BLaER1 (cell line): ENCODE results near the gene PDE6A.

Source experiments
- H3K27ac ChIP-seq: shearing (Covaris generic); formaldehyde crosslinking; 2 replicates; pipeline ENCODE4 v1.8.1; 2022
- H3K27me3 ChIP-seq: shearing (Covaris generic); formaldehyde crosslinking; 2 replicates; pipeline ENCODE4 v1.8.1; 2022
- H3K36me3 ChIP-seq: shearing (Covaris generic); formaldehyde crosslinking; 2 replicates; pipeline ENCODE4 v1.8.1; 2022
- H3K4me1 ChIP-seq: shearing (Covaris generic); formaldehyde crosslinking; 2 replicates; pipeline ENCODE4 v1.8.1; 2022
- H3K4me2 ChIP-seq: shearing (Covaris generic); formaldehyde crosslinking; 2 replicates; pipeline ENCODE4 v1.8.1; 2022
- H3K4me3 ChIP-seq: shearing (Covaris generic); formaldehyde crosslinking; 2 replicates; pipeline ENCODE4 v1.8.1; 2022
- H3K9ac ChIP-seq: shearing (Covaris generic); formaldehyde crosslinking; 2 replicates; pipeline ENCODE4 v1.8.1; 2022
- H3K9me3 ChIP-seq: shearing (Covaris generic); formaldehyde crosslinking; 2 replicates; pipeline ENCODE4 v1.8.1; 2022
- H4K20me1 ChIP-seq: shearing (Covaris generic); formaldehyde crosslinking; 2 replicates; pipeline ENCODE4 v1.8.1; 2022
- Cebpa-rat ChIP-seq: shearing (Covaris generic); IDR thresholded peaks from 2 replicates; pipeline ENCODE4 v1.8.1; 2022

The PDE6A gene

GRCh38 chr5:149939546-149939945 is 5.0 kb downstream of the PDE6A start:
- Histone ChIP-seq H3K27me3 (no peaks in the 10 kb centered on the region), H3K27ac (no peak overlapping the region), H3K4me1 (peaks cover 8% of the 10 kb centered on the region), H3K4me2 (no peak overlapping the region), H3K36me3 (no peaks in the 10 kb centered on the region), H3K9ac (no peak overlapping the region), H3K9me3 (no peaks in the 10 kb centered on the region), H3K4me3 (no peak overlapping the region), H4K20me1 (no peaks in the 10 kb centered on the region)
- TF ChIP-seq Cebpa-rat = no peak

DNA sequence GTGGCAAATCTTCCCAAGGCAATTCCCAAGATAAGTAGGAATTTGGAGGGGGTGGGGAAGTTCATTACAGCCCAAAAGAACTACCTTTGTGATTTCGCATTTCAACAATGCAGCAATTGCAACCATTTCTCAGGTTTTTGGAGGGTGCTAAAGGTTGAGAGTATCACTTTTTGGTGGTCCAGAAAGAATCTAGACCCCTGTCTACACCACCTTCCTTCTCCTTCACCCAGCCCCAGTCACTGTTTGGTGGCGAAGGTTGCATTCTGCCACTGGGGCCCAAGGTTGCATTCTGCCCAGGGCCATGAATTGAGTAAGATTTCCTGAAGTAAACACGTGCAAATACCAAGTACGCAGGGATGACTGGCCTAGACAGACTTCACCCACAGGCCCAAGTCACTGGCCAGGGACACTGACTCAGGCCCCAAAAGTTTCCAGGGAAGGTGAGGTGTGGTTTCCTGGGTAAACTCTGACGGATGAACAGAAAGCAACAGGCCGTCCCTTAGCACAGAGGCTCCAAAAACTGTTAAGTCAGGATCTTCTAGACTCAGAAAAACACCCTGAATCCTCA is 5.7 kb downstream of the PDE6A start:
- Histone ChIP-seq H3K27ac (no peak overlapping the region), H3K4me3 (no peak overlapping the region), H3K4me2 (no peak overlapping the region), H3K4me1 (peaks cover 8% of the 10 kb centered on the region), H3K9me3 (no peaks in the 10 kb centered on the region), H4K20me1 (no peaks in the 10 kb centered on the region), H3K27me3 (no peaks in the 10 kb centered on the region), H3K36me3 (no peaks in the 10 kb centered on the region), H3K9ac (no peak overlapping the region)
- no peak for TF ChIP-seq Cebpa-rat

- Histone ChIP-seq H3K36me3 (no peaks in the 10 kb centered on the region), H3K27ac (no peak overlapping the region), H3K4me1 (peaks cover 8% of the 10 kb centered on the region), H3K9ac (no peak overlapping the region), H3K9me3 (no peaks in the 10 kb centered on the region), H3K4me2 (no peak overlapping the region), H3K4me3 (no peak overlapping the region), H3K27me3 (no peaks in the 10 kb centered on the region), H4K20me1 (no peaks in the 10 kb centered on the region)
- TF ChIP-seq Cebpa-rat = no peak
These were observed 6.3 kb downstream of the PDE6A start for GRCh38 chr5:149938279-149938678.

GRCh38 chr5:149937610-149938009 is 7.0 kb downstream of the PDE6A start:
- Histone ChIP-seq H3K4me1 (peaks cover 8% of the 10 kb centered on the region), H3K27me3 (no peaks in the 10 kb centered on the region), H3K9me3 (no peaks in the 10 kb centered on the region), H4K20me1 (no peaks in the 10 kb centered on the region), H3K9ac (no peak overlapping the region), H3K27ac (no peak overlapping the region), H3K36me3 (no peaks in the 10 kb centered on the region), H3K4me3 (no peak overlapping the region), H3K4me2 (no peak overlapping the region)
- no peak for TF ChIP-seq Cebpa-rat

DNA sequence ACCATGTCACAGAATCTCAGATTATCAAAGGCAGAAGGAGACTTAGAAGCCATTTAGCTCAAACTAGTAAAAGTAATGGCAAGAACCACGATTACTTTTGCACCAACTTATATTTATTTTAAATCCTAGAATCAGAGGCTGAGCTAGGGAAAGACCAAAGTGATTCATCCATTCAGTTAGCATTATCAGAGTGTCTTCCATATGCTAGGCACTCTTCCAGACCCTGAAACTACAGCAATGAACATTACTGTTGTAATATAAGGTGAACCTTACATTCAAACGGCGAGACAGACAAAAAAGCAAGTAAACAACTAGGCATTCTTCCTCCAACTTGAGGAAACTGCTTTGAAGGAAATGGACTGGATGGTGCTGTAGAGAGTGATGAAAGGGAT is 7.9 kb downstream of the PDE6A start:
- no peak overlapping the region for H3K4me3 ChIP-seq
- no peaks in the 10 kb centered on the region for H3K27me3 ChIP-seq
- no peak overlapping the region for H3K27ac ChIP-seq
- no peak for TF ChIP-seq Cebpa-rat
- H3K4me2 ChIP-seq = no peak overlapping the region
- no peaks in the 10 kb centered on the region for H3K9me3 ChIP-seq
- H4K20me1 ChIP-seq = no peaks in the 10 kb centered on the region
- H3K36me3 ChIP-seq = no peaks in the 10 kb centered on the region
- peaks cover 8% of the 10 kb centered on the region for H3K4me1 ChIP-seq
- no peak overlapping the region for H3K9ac ChIP-seq

DNA sequence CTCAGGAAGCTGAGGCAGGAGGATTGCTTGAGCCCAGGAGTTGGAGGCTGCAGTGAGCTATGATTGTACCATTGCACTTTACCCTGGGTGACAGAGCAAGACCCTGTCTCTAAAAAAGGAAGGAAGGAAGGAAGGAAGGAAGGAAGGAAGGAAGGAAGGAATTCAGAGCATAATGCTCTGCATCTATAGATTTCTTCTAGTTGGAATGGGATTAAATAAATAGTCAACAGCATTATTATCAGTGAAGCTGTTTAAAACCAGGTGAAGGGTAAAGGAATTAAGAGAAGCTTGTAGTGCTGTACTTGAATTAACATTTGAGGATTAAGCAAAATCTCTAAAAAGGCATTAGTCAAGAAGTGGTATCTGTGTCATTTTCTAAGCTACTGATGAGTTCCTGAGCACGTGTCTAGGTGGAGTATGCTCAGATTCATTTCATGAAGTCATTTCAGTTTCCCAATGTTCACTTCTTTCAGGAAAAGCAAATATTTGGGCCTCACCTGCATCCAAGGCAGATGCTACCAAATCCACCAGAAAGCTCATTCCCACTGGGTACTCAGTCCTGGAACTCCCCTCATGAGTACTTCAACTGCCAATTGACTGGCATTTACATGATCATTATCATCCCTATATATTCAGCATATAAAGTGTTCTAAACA is 8.4 kb downstream of the PDE6A start:
- peaks cover 8% of the 10 kb centered on the region for H3K4me1 ChIP-seq

GRCh38 chr5:149935431-149935901 is 9.1 kb downstream of the PDE6A start:
- Histone ChIP-seq H4K20me1 (no peaks in the 10 kb centered on the region), H3K9me3 (no peaks in the 10 kb centered on the region), H3K4me2 (peak overlapping the region; percentile 27; the same call in 1 of the 2 replicates), H3K27me3 (no peaks in the 10 kb centered on the region), H3K4me1 (peaks cover 8% of the 10 kb centered on the region), H3K36me3 (no peaks in the 10 kb centered on the region), H3K27ac (no peak overlapping the region), H3K9ac (no peak overlapping the region), H3K4me3 (no peak overlapping the region)
- TF ChIP-seq Cebpa-rat = no peak

More for the DNA sequence above, 8.4 kb downstream of the PDE6A start:
- H3K9me3 ChIP-seq = no peaks in the 10 kb centered on the region
- H3K36me3 ChIP-seq = no peaks in the 10 kb centered on the region
- no peak overlapping the region for H3K4me3 ChIP-seq
- no peak overlapping the region for H3K27ac ChIP-seq
- H3K4me2 ChIP-seq = peak overlapping the region; percentile 27; the same call in 1 of the 2 replicates
- H3K9ac ChIP-seq = no peak overlapping the region
- H4K20me1 ChIP-seq = no peaks in the 10 kb centered on the region
- no peaks in the 10 kb centered on the region for H3K27me3 ChIP-seq
- TF ChIP-seq Cebpa-rat = no peak

DNA sequence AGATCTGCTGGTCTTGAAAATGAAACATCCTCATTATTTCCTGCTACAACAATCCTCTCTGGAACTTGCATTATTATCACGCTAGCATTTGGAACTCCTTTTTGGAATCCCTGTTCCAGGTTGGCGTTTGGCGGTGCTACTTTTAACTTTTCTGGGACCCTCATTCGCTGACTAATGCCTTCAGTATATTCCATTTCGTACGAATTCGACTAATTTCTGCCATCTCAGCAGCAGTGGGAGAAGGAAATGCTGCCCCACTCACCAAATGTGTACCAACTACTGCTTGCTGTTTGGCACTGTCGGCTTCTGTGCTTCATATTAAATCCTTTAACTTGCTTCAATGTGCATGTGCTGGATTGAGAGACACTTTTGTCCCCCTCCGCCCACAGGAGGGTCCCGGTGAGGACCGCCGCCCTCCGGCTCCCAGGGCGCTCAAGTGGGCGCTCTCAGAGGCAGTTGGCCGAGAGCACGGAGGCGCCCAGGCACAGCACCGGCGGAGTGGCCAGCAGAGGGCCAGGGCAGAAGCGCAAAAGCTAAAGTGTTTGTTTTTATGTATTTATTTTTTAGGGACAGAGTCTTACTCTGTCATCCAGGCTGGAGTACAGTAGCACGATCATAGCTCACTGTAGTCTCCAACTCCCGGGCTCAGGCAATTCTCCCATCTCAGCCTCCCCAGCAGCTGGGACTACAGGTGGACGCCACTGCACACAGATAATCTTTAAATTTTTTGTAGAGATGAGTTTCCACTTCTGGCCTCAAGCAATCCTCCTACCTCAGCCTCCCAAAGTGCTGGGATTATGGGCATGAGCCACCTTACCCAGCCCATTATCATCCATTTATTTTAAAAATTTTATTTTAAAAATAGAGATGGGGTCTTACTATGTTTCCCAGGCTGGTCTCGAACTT is 11.9 kb downstream of the PDE6A start:
- Histone ChIP-seq H3K4me1 (peaks cover 8% of the 10 kb centered on the region), H3K9me3 (no peaks in the 10 kb centered on the region), H3K36me3 (no peaks in the 10 kb centered on the region), H3K27ac (no peak overlapping the region), H4K20me1 (no peaks in the 10 kb centered on the region), H3K4me3 (no peak overlapping the region), H3K9ac (no peak overlapping the region), H3K27me3 (no peaks in the 10 kb centered on the region), H3K4me2 (no peak overlapping the region)
- no peak for TF ChIP-seq Cebpa-rat

DNA sequence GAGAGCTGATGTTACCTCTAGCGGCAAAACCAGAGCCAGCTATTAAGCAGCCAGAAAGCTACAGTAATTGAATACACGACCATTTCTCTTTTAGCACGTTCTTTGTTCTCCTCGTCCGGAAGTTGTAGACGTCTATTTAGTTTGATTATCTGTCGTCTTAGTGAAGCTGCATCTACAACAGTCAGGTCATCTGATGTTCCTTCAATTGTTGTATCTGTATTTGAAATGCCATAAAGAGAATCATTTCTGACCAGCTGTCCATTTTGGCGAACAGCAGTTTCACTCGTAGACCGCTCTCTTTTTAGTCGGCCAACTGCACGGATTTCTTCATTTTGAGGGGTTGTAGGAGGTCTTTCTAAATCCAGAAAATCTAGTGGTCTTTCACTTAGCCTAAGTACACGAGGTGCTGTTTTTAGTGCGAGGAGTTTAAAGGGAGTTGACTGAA is 12.6 kb downstream of the PDE6A start:
- H3K27me3 ChIP-seq = no peaks in the 10 kb centered on the region
- H3K9me3 ChIP-seq = no peaks in the 10 kb centered on the region
- H4K20me1 ChIP-seq = no peaks in the 10 kb centered on the region
- no peaks in the 10 kb centered on the region for H3K36me3 ChIP-seq
- H3K9ac ChIP-seq = no peak overlapping the region
- no peak overlapping the region for H3K4me2 ChIP-seq
- TF ChIP-seq Cebpa-rat = no peak
- H3K4me3 ChIP-seq = no peak overlapping the region
- H3K4me1 ChIP-seq = peaks cover 8% of the 10 kb centered on the region
- H3K27ac ChIP-seq = no peak overlapping the region
